Hepatic stellate cell (primary cell): ENCODE results near the gene IGF2BP2.
"Not testable (repeated sequence)": the region's sequence is repeated elsewhere in the genome, so short reads cannot be mapped to it uniquely, and the experiment has no call there.

Source experiments
- DNase-seq: peaks from one replicate; pipeline ENCODE4 v3.0.0; 2011; ENCODE audit warnings: low spot score

IGF2BP2 gene

GRCh38 chr3:185639632-185640206 is 185.1 kb downstream of the IGF2BP2 start:
- no peak for DNase-seq

- DNase-seq: not testable (repeated sequence)
These were observed 186.2 kb downstream of the IGF2BP2 start for GRCh38 chr3:185638651-185639050.

GRCh38 chr3:185637388-185637787 is 187.5 kb downstream of the IGF2BP2 start:
- DNase-seq: no peak

GRCh38 chr3:185632996-185633395 is 191.8 kb downstream of the IGF2BP2 start:
- no peak for DNase-seq

GRCh38 chr3:185631508-185632206 is 193.2 kb downstream of the IGF2BP2 start:
- no peak for DNase-seq

- no peak for DNase-seq
These were observed 193.7 kb downstream of the IGF2BP2 start for GRCh38 chr3:185631108-185631507.

GRCh38 chr3:185630182-185630622 is 194.6 kb downstream of the IGF2BP2 start:
- DNase-seq: peak; percentile 33

GRCh38 chr3:185629554-185630181 is 195.2 kb downstream of the IGF2BP2 start:
- DNase-seq: no peak

GRCh38 chr3:185625784-185626183 is 199.1 kb downstream of the IGF2BP2 start:
- no peak for DNase-seq

GRCh38 chr3:185623939-185624665 is 200.7 kb downstream of the IGF2BP2 start:
- no peak for DNase-seq

- DNase-seq: no peak
These were observed 211.8 kb downstream of the IGF2BP2 start for GRCh38 chr3:185613016-185613415.

- DNase-seq: no peak
These were observed 218.6 kb downstream of the IGF2BP2 start for GRCh38 chr3:185606196-185606595.

GRCh38 chr3:185605566-185605965 is 219.3 kb downstream of the IGF2BP2 start:
- no peak for DNase-seq

GRCh38 chr3:185595526-185595925 is 229.3 kb downstream of the IGF2BP2 start:
- DNase-seq: no peak

- no peak for DNase-seq
These were observed 230.8 kb downstream of the IGF2BP2 start for GRCh38 chr3:185594073-185594472.
